Measurements from ENCODE around the gene FXYD6. TPM values are rescaled to one million over a fixed set of nuclear protein-coding genes. Genes with fewer than 3 reads are reported as not detected.

Gene FXYD6
- total RNA-seq, 1 experiment from 2014 or later: 5.4 TPM

GRCh38 chr11:117900720-117901440 is 24.4 kb upstream of the FXYD6 start:
- in situ Hi-C loops (cut with HindIII; ENCODE audit: low pct_unique_long_range_greater_than_20kb, low sequenced_read_pairs): no loop called here

GRCh38 chr11:117900121-117900648 is 23.7 kb upstream of the FXYD6 start:
- in situ Hi-C loops (cut with HindIII; ENCODE audit: low pct_unique_long_range_greater_than_20kb, low sequenced_read_pairs): no loop called here
- no peak for DNase-seq (ENCODE audit: low read depth, low spot score)

More at GRCh38 chr11:117900720-117901440, 24.4 kb upstream of the FXYD6 start:
- no peak for DNase-seq (ENCODE audit: low read depth, low spot score)

GRCh38 chr11:117898059-117898458 is 21.6 kb upstream of the FXYD6 start:
- DNase-seq (ENCODE audit: low read depth, low spot score): no peak
- in situ Hi-C loops (cut with HindIII; ENCODE audit: low pct_unique_long_range_greater_than_20kb, low sequenced_read_pairs): no loop called here

GRCh38 chr11:117892651-117893050 is 16.2 kb upstream of the FXYD6 start:
- no peak for DNase-seq (ENCODE audit: low read depth, low spot score)
- in situ Hi-C loops (cut with HindIII; ENCODE audit: low pct_unique_long_range_greater_than_20kb, low sequenced_read_pairs): no loop called here

- in situ Hi-C loops (cut with HindIII; ENCODE audit: low pct_unique_long_range_greater_than_20kb, low sequenced_read_pairs): no loop called here
- no peak for DNase-seq (ENCODE audit: low read depth, low spot score)
Observed at GRCh38 chr11:117891362-117891761, 14.9 kb upstream of the FXYD6 start.

DNA sequence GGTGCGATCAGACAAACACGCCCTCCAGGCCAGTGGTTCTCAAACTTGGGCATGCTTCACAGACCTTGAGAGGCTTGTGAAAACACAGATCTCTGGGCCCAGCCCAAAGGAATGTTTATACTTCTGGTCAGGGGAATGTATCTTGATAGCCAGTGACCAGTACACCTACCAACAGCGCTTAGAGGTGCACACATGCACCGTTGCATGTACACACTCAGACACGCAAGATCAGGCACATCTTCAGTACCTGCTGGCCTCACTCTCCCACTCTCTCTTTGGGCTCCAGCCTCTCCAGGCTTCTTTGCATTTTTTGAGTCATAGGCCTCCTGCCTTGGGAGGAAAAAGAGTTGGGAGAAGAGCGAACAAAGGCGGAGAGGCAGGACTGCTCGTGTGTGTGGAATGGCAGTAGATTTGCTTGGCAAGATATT is 11.7 kb upstream of the FXYD6 start:
- in situ Hi-C loops (cut with HindIII; ENCODE audit: low pct_unique_long_range_greater_than_20kb, low sequenced_read_pairs): no loop called here
- no peak for DNase-seq (ENCODE audit: low read depth, low spot score)

- in situ Hi-C loops (cut with HindIII; ENCODE audit: low pct_unique_long_range_greater_than_20kb, low sequenced_read_pairs): no loop called here
- DNase-seq (ENCODE audit: low read depth, low spot score): no peak
Observed at GRCh38 chr11:117887431-117888138, 11.1 kb upstream of the FXYD6 start.

DNA sequence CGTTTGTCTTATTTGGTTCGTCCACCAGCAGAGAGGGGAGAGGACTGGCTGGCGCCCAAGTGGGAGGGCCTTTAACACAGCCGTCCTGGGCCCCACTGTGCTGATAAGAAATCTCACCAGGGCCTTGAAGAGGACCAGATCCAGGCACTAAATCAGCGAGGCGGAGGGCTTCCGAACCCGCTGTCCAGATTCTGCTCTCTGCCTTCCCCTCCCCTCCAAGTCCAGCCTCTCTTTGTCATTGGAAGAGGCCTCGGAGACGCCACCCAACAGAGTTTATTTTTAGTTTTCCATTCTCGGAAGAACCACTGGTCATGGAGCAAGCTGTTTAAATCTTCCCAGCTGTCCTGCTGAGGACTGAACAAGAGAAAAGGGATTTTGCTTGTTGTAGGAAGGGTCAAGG is 9.3 kb upstream of the FXYD6 start:
- in situ Hi-C loops (cut with HindIII; ENCODE audit: low pct_unique_long_range_greater_than_20kb, low sequenced_read_pairs): no loop called here
- no peak for DNase-seq (ENCODE audit: low read depth, low spot score)

- DNase-seq (ENCODE audit: low read depth, low spot score): no peak
- in situ Hi-C loops (cut with HindIII; ENCODE audit: low pct_unique_long_range_greater_than_20kb, low sequenced_read_pairs): no loop called here
Observed at GRCh38 chr11:117884994-117885393, 8.5 kb upstream of the FXYD6 start.

DNA sequence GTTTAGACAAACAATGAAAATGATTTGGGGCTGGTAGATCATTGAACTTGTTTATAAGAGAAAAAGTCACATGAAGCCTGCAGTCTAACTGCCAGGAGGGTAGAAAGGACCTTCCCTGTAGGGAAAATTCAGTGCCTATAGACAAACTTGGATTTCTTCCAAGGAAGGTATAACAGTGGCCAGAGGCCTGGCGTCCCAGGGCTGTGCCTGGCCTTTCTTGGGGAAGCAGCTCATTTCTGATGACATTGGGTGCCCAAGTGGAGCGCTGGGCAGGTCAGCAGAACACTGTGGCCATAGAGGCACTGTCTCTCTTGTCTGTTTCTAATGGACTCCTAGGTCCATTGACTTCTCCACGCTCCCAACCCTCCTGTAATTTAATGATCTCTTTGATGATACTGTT is 6.6 kb upstream of the FXYD6 start:
- DNase-seq (ENCODE audit: low read depth, low spot score): no peak
- in situ Hi-C loops (cut with HindIII; ENCODE audit: low pct_unique_long_range_greater_than_20kb, low sequenced_read_pairs): no loop called here

DNA sequence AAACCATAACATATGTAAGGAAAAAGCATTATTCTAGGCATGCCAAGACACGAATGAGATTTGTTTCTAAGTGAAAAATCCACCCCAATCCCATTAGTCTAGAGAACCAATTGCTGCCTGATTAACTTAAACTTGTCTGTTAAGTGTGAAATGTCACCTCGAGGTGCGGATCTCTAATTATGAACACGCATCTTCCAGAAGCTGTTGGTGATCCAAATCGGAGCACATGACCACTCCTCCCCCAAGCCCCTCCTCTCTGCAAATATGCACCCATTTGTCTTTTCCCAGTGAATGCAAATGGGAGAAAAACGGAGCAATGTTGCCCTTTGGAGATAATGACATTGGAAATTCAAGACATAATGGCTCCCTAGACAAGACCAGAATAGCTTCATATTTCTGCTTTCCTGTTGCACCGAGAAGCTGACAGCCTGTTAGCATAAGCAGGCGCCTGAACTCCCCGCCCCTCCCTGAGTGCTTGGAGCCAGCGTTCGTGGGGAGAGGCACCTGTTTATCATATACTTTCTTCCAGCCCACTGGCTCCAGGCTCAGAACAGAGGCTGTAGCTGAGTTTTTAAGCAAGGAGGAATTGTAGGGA is 6.0 kb upstream of the FXYD6 start:
- in situ Hi-C loops (cut with HindIII; ENCODE audit: low pct_unique_long_range_greater_than_20kb, low sequenced_read_pairs): no loop called here

DNA sequence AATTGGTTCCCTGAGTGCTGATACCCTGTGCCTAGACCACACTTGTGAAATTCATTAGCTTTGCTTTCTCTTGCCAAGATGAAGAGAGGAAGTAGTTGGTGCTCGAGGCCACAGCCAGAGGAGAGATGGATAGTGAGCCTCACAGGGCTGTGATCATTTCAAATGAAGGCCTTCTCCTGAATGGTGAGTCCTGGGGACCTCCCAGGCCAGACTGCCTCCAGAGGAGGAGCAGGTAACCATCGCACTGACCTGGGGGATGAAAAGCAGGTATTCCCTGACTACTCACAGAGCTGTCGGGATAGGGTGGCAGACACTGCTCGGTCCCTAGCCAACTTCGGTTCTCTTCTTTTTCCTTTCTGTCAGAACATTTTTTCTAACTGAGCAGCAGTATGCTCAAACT is 4.8 kb upstream of the FXYD6 start:
- in situ Hi-C loops (cut with HindIII; ENCODE audit: low pct_unique_long_range_greater_than_20kb, low sequenced_read_pairs): no loop called here
- DNase-seq (ENCODE audit: low read depth, low spot score): no peak

More for the DNA sequence above, 6.0 kb upstream of the FXYD6 start:
- no peak for DNase-seq (ENCODE audit: low read depth, low spot score)

DNA sequence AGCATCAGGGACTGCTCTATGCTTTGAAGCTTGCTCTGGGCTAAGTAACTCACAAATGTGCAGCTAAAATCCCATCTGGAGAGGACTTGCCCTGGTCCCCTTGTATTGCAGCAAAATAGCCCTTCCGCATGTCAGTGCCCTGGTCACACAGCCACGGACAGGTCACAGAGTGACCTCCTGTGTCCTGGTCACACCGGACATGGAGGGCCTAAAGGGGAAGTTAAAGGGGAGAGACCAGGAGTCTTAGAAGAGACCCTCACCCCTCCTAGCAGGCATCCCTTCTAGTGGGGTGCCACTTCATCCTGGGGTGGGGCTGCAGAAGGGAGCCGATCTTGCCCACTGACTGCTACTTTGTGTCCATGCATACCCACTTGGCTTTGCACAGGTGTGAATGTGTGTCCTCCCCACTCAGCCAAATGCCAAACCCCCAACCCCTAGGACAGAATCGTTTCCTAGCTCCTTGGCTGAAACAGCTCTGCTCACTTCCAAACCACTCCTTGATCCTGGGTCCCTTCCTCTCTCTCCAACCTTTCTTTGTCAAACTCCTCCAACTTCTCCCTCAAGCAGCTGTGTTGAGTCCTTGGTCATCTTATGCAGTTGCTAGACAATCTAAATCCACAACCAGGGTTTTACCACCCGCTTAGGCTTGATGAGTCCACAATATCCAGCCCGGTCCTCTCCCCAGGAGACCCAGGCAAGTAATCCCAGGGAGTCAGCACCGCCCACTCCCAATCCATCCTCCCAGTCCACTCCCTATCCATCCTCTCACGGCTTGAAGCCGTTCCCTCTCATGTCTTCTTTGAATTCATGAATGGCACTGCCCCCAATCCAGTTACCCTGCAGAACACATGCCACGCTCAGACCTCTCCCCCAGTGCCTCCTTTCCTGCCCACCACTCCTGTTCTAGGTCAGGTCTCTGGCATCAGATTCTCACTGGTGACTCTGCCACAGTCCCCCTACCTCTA is 3.3 kb upstream of the FXYD6 start:
- no peak for DNase-seq (ENCODE audit: low read depth, low spot score)
- in situ Hi-C loops (cut with HindIII; ENCODE audit: low pct_unique_long_range_greater_than_20kb, low sequenced_read_pairs): no loop called here

GRCh38 chr11:117878939-117879475 is 2.5 kb upstream of the FXYD6 start:
- in situ Hi-C loops (cut with HindIII; ENCODE audit: low pct_unique_long_range_greater_than_20kb, low sequenced_read_pairs): no loop called here
- DNase-seq (ENCODE audit: low read depth, low spot score): no peak

DNA sequence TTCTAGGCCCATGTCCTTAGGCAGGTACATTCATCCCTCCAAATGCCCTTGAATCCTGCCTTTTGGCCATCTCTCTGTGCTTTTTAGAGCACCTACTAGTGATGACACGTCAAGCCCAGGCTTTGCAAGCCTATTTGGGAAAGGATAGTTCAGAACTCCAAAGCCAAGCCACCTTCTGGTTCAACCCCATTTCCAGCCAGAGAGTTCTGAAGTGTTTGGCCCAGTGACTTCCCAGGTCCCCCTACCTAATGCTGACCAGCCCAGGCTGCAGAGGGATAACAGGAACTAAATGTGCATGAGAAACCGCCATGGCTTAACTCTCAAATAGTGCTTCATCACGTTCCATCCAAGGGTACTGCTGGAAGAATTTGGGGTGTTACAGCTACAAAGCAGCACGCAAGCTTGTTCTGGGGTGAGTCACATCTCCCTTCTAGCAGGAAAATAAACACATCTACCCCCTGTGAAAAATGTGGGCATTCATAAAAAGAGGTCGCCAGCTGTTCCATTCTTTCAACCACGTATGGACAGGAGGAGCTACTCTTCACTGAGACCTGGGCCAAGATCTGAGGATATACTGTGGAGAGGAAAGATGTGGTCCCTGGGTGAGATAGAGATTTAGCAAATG is 2.0 kb upstream of the FXYD6 start:
- DNase-seq (ENCODE audit: low read depth, low spot score): no peak
- in situ Hi-C loops (cut with HindIII; ENCODE audit: low pct_unique_long_range_greater_than_20kb, low sequenced_read_pairs): no loop called here

DNA sequence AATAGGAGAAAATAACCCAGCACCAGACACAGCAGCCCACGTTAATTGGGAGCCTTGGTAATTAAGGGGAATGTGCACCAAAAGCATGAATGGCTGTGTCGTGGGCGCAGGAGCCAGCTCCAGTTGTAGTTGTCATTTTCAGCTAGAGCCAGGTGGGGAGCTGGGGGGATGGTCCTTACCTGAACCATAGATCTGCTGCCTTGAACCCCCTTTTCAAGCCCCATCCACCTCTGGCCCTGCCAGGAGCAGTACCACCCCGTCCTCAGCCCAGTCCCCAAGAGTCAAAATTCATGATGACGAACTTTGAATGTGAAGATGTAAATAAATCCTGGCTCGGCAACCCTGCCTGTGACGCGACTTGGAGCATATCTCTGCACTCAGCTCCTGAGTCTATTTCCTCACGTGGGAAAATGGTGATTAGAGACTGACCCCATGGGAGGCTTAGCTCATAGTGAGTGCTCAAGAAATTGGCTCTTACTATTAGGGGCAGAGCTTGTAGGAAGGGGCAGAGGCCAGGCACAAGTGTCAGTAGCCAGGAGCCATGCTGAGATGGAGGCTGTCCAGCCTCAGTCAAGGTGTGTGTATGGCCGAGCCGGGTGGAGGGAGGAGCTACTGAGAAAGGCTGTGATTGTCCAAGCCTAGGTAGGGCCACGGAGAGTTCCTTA is 794 bp upstream of the FXYD6 start:
- no peak for DNase-seq (ENCODE audit: low read depth, low spot score)
- in situ Hi-C loops (cut with HindIII; ENCODE audit: low pct_unique_long_range_greater_than_20kb, low sequenced_read_pairs): no loop called here

GRCh38 chr11:117876059-117876340 is 458 bp downstream of the FXYD6 start:
- no peak for DNase-seq (ENCODE audit: low read depth, low spot score)

More at GRCh38 chr11:117876059-117876340, 458 bp downstream of the FXYD6 start:
- in situ Hi-C loops (cut with HindIII; ENCODE audit: low pct_unique_long_range_greater_than_20kb, low sequenced_read_pairs): no loop called here

Data from SK-MEL-5 (cell line).